HPDE6-E6E7 (cell line): ENCODE measurements around the gene MAL.

Experiments used
- DNase-seq: peaks from one replicate; pipeline ENCODE4 v3.0.0; 2011; ENCODE audit warnings: missing footprints; ENCODE audit errors: extremely low spot score

The MAL gene

DNA sequence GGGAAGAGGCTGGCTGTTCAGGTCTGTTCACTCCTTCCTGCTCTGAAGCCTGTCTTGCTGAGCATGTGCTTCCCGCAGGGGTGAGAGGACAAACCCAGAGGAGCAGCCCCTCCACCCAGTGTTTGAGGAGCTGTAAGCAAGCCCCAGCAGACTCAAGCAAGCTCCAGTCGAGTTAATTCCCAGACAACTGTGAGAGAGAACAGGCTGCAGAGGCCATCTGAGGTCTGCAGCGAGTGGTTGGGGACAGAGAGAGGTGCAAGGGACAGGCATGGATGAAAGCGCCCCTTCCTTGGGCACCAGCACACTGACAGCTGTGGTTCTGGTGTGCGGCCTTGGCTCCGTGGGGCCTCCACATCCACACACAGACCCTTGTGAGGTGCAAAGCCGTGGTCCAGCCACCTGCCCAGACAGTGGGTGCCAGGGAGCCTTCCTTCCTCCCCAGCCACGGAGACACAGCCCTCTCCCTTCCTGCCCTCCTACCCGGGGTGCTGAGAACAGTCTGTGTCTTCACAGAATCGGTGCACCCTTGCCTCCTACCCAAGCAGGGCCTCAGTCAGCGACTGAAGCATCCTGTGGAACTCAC, 36.2 kb downstream of the MAL start:
- no peak for DNase-seq

GRCh38 chr2:95062242-95063085, 37.0 kb downstream of the MAL start:
- DNase-seq: no peak

GRCh38 chr2:95063086-95063958, 37.8 kb downstream of the MAL start:
- no peak for DNase-seq

GRCh38 chr2:95068256-95068655, 42.7 kb downstream of the MAL start:
- DNase-seq: no peak

- no peak for DNase-seq
Measured at GRCh38 chr2:95069465-95069864, 44.0 kb downstream of the MAL start.

GRCh38 chr2:95071856-95072255, 46.3 kb downstream of the MAL start:
- no peak for DNase-seq

GRCh38 chr2:95072424-95072823, 46.9 kb downstream of the MAL start:
- no peak for DNase-seq

GRCh38 chr2:95073856-95074662, 48.6 kb downstream of the MAL start:
- no peak for DNase-seq

DNA sequence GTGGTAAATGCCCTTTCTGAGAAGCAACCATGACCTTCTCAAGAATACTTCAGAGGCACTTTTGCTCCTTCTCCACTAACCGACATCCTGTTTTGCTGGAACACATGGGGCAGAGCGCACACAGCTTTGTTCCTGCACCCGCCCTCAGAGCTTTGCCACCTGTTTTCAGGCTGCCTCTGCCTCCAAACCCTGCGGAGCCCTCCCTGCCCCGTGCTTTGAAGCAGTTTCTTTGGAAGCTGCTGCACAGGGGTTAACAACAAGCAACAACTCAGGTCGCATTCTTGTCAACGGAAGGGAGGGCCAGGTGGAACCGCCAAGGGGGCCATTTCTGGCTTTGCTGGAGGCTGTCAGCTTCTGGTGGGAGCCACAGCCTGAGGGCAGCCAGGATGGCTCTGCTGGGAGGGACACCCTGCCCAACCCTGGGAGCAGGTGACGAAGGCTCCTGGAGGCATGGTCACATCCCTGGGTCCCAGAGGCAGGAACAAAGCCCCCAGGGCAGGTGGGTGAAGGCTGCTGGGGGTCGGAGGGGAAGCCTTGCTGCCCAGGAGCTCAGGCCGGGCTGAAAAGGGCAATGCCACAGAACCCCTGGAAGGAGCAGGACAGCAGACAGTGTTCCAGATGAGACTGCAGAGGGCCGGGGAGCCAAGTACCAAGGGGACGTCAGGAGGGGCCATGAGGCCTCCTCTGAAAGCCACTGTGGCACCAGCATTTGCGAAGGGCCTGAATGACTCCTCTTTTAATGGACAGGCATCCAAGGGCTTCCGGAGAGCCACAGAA, 49.3 kb downstream of the MAL start:
- DNase-seq: no peak

DNA sequence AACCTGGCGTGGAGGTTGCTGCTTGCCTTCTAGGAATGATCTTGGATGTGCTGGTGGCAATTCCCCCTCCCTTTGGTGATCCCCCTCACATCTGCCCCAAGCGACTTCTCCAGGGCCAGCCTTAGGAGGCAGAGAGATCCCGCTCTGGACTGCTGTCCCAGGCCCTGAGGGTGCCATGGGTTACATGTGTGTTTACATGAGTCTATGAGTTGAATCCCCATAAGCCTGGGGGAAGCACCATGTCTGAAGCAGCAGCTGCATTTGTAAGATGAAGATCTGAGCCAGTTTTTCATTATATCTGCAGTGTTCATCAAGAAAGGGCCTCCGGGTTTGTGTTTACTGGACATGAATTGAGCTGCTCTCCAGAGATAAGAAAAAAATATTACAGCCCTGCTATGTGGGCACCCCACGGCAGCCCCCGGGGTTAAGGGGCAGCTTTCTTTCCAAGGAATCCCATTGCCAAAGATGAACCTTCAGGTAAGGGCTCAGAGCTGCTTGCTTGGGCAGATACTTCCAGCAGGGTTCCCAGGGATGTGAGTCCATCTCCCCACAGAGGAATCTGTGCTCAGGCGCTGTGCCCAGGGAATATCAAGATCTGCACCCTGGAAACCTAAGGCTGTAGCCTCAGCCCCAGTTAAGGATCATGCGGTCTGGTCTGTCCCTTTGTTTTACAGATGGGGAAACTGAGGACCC, 50.1 kb downstream of the MAL start:
- no peak for DNase-seq

GRCh38 chr2:95076705-95077529, 51.4 kb downstream of the MAL start:
- DNase-seq: peak; percentile 82

DNA sequence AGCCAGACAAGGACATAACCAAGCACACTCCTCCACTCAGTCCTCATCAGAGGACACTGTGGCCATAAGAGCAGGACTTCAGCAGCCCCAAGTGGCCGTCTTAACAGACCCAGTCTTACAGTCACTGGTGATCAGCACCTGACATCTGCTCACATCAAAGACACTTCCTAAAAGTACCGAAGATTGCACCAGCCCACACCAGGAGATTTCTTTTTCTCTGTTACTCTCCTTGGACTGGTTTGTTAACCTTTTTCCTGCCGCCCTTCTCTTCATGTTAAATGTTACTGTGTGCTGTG, 52.0 kb downstream of the MAL start:
- DNase-seq: no peak

GRCh38 chr2:95077861-95078603, 52.5 kb downstream of the MAL start:
- no peak for DNase-seq

GRCh38 chr2:95079199-95079683, 53.7 kb downstream of the MAL start:
- DNase-seq: no peak

DNA sequence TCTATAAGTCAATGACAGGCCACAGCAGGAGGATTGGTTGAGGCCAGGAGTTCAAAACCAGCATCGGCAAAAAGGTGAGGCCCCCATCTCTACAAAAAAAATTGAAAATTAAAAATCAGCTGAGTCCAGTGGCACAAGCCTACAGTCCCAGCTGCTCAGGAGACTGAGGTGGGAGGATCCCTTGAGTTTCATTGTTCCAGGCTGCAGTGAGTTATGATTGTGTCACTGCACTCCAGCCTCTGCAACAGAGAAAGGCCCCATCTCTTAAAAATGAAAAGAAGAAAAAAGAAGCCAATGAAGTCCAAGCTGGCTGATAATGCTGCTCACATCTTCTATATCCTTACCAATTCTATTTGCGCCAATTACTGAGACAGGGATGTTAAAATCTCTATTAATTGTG, 57.0 kb downstream of the MAL start:
- no peak for DNase-seq

- no peak for DNase-seq
Measured at GRCh38 chr2:95086017-95086416, 60.5 kb downstream of the MAL start.

GRCh38 chr2:95087379-95087778, 61.9 kb downstream of the MAL start:
- DNase-seq: no peak

GRCh38 chr2:95091885-95092555, 66.5 kb downstream of the MAL start:
- no peak for DNase-seq
